ENCODE measurements around the gene FBLN2.

DNA sequence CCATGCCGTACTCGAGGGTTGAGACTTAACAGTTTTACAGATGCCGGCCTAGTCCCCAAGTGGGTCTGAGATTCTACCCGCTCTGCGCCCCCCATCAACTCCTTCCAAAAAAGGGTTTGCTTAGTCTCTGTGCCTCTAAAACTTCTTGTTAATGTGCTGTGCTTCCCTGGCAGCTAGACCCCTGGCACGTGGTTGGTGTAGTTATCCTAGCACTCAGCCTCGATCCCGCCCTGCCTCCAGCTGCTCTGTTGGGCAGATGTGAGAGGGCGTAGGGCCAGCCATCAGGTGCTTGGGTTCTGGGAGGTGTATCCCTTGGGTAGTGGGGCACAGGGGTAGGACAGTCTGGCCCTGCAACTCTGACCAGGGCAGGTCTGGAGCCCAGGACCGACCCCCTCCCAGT lies 79.5 kb downstream of the FBLN2 start:
- no peak for TF ChIP-seq NFIC (IDR thresholded peaks at IDR 0.05)
- TF ChIP-seq, protein P1, sequence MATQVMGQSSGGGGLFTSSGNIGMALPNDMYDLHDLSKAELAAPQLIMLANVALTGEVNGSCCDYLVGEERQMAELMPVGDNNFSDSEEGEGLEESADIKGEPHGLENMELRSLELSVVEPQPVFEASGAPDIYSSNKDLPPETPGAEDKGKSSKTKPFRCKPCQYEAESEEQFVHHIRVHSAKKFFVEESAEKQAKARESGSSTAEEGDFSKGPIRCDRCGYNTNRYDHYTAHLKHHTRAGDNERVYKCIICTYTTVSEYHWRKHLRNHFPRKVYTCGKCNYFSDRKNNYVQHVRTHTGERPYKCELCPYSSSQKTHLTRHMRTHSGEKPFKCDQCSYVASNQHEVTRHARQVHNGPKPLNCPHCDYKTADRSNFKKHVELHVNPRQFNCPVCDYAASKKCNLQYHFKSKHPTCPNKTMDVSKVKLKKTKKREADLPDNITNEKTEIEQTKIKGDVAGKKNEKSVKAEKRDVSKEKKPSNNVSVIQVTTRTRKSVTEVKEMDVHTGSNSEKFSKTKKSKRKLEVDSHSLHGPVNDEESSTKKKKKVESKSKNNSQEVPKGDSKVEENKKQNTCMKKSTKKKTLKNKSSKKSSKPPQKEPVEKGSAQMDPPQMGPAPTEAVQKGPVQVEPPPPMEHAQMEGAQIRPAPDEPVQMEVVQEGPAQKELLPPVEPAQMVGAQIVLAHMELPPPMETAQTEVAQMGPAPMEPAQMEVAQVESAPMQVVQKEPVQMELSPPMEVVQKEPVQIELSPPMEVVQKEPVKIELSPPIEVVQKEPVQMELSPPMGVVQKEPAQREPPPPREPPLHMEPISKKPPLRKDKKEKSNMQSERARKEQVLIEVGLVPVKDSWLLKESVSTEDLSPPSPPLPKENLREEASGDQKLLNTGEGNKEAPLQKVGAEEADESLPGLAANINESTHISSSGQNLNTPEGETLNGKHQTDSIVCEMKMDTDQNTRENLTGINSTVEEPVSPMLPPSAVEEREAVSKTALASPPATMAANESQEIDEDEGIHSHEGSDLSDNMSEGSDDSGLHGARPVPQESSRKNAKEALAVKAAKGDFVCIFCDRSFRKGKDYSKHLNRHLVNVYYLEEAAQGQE (IDR thresholded peaks at IDR 0.05; ENCODE audit: low read depth): no peak
- no peak for TF ChIP-seq YY1 (IDR thresholded peaks at IDR 0.05; ENCODE audit: low read depth)
- no peak for TF ChIP-seq ZBTB7A (IDR thresholded peaks at IDR 0.05; ENCODE audit: low read depth)
- no peak for TF ChIP-seq FOXM1 (IDR thresholded peaks at IDR 0.05; ENCODE audit: borderline replicate concordance, low read depth)
- no peak for TF ChIP-seq CREB1 (IDR thresholded peaks at IDR 0.05; ENCODE audit: low read depth)
